OCI-LY3 (cell line): ENCODE data around the gene GCNT2.
"Not testable (repeated sequence)": the region's sequence is repeated elsewhere in the genome, so short reads cannot be mapped to it uniquely, and the experiment has no call there.

Experiments used
- H2AFZ ChIP-seq: fragments of 200-600, 300-600 bp; shearing (Covaris generic); 2 replicates; pipeline ENCODE4 v1.6.0; 2014; ENCODE audit warnings: antibody characterized with exemption, low read depth, low read length
- H3K27ac ChIP-seq: fragments of 200-600, 300-600 bp; sonication (generic); 2 replicates; pipeline ENCODE4 v1.5.1; 2014; ENCODE audit warnings: mild to moderate bottlenecking, low read length, moderate library complexity, mixed read lengths
- H3K27me3 ChIP-seq: fragments of 200-600, 300-600 bp; sonication (generic); 2 replicates; pipeline ENCODE4 v1.6.1; 2014; ENCODE audit warnings: low read depth, low read length, mixed read lengths
- H3K36me3 ChIP-seq: fragments of 200-600, 300-600 bp; sonication (generic); replicated peaks from 2 replicates; pipeline ENCODE3; 2014; ENCODE audit warnings: low read depth, low read length, mixed read lengths
- H3K4me1 ChIP-seq: fragments of 300-600, 200-600 bp; sonication (generic); 2 replicates; pipeline ENCODE4 v1.6.1; 2014; ENCODE audit warnings: low read length, mixed read lengths
- H3K4me2 ChIP-seq: fragments of 200-600, 300-600 bp; sonication (generic); 2 replicates; pipeline ENCODE4 v1.6.1; 2014; ENCODE audit warnings: low read length, mixed read lengths
- H3K4me3 ChIP-seq: fragments of 300-600, 200-600 bp; sonication (generic); 2 replicates; pipeline ENCODE4 v1.5.1; 2014; ENCODE audit warnings: antibody characterized with exemption, mild to moderate bottlenecking, low read length, moderate library complexity
- H3K79me2 ChIP-seq: fragments of 300-600, 200-600 bp; shearing (Covaris generic); 2 replicates; pipeline ENCODE4 v1.6.1; 2014; ENCODE audit warnings: mild to moderate bottlenecking, low read length, mixed read lengths
- H3K9ac ChIP-seq: fragments of 300-600, 200-600 bp; shearing (Covaris generic); 2 replicates; pipeline ENCODE4 v1.6.0; 2014; ENCODE audit warnings: mild to moderate bottlenecking, low read length, moderate library complexity
- H3K9me3 ChIP-seq: fragments of 200-600, 300-600 bp; shearing (Covaris generic); 2 replicates; pipeline ENCODE4 v1.6.1; 2014; ENCODE audit warnings: low read length, mixed read lengths; ENCODE audit not compliant: insufficient read depth
- H4K20me1 ChIP-seq: fragments of 200-600, 300-600 bp; sonication (generic); 2 replicates; pipeline ENCODE4 v1.6.1; 2016; ENCODE audit warnings: low read length, mixed read lengths; ENCODE audit not compliant: insufficient read depth
- CTCF ChIP-seq: fragments of 200-600, 300-600 bp; sonication (generic); IDR thresholded peaks from 2 replicates; pipeline ENCODE4 v1.5.1; 2014; ENCODE audit warnings: antibody characterized with exemption, low read length, low read depth
- EZH2phosphoT487 ChIP-seq: fragments of 200-600 bp; shearing (Covaris generic); IDR thresholded peaks from 2 replicates; pipeline ENCODE4 v1.6.1; 2018; ENCODE audit warnings: antibody characterized with exemption, mixed run types, low read depth

The GCNT2 gene

DNA sequence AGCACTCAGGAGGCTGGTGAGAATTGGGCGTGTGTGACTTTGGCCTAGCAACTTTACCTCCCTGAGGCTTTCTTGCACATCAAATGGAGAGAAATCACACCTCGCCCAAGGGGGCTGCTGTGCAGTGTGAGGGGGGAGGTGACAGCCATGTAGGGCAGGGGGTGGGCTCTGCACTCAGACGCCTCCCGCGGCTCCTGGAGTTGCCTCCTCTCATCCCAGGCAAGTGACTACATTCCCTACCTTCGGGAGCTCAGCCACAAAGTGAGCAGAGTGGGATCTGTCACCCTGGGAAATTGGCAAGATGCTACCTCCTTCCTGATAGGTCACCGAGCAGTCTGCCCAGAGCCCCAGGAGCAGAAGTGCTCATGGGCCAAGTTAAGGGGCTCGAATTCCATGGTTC is 56.0 kb downstream of the GCNT2 start:
- Histone ChIP-seq H3K4me1 (peaks cover 7% of the 10 kb centered on the region), H3K27me3 (no peaks in the 10 kb centered on the region), H3K27ac (no peak overlapping the region), H3K79me2 (peaks cover 20% of the 10 kb centered on the region), H3K4me3 (no peak overlapping the region), H3K9me3 (no peaks in the 10 kb centered on the region), H3K9ac (no peak overlapping the region), H3K36me3 (no peaks in the 10 kb centered on the region), H3K4me2 (no peak overlapping the region), H2AFZ (no peak overlapping the region), H4K20me1 (peaks cover 22% of the 10 kb centered on the region; the same call in 1 of the 2 replicates)
- TF ChIP-seq CTCF (no peak), EZH2phosphoT487 (no peak)

DNA sequence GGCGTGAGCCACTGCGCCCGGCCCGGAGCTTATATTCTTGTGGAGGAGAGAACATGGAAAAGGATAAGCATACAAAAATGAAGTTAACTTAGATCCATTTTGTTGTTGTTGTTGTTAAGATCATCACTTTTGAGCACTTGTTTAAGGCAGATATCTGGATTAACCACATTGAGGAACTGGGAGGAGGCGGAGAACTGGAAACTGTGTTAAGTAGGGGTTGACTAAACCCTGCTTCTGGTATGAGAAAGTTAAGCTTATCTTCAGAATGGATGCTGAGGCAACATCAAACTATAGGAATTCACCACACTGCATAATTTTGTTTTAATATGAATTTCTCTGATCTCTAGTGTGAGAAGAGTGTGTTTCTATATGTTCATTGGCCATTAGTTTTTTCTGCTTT is 57.6 kb downstream of the GCNT2 start:
- Histone ChIP-seq H3K79me2 (peaks cover 18% of the 10 kb centered on the region), H3K36me3 (no peaks in the 10 kb centered on the region)

GRCh38 chr6:10579803-10580202 is 58.7 kb downstream of the GCNT2 start:
- Histone ChIP-seq H3K36me3 (no peaks in the 10 kb centered on the region), H3K79me2 (peaks cover 14% of the 10 kb centered on the region; the same call in 1 of the 2 replicates), H3K9me3 (no peaks in the 10 kb centered on the region), H2AFZ (no peak overlapping the region), H3K4me3 (no peak overlapping the region), H3K4me2 (no peak overlapping the region), H3K27me3 (no peaks in the 10 kb centered on the region), H3K27ac (no peak overlapping the region), H3K4me1 (peaks cover 7% of the 10 kb centered on the region), H4K20me1 (peaks cover 7% of the 10 kb centered on the region), H3K9ac (no peak overlapping the region)
- no peak for TF ChIP-seq EZH2phosphoT487
- TF ChIP-seq CTCF = no peak

More for the DNA sequence above, 57.6 kb downstream of the GCNT2 start:
- H3K27ac ChIP-seq = no peak overlapping the region
- no peak overlapping the region for H2AFZ ChIP-seq
- peaks cover 15% of the 10 kb centered on the region for H4K20me1 ChIP-seq
- H3K4me2 ChIP-seq = no peak overlapping the region; the same call in 1 of the 2 replicates
- no peak overlapping the region for H3K4me3 ChIP-seq
- no peaks in the 10 kb centered on the region for H3K9me3 ChIP-seq
- H3K9ac ChIP-seq = no peak overlapping the region
- H3K27me3 ChIP-seq = no peaks in the 10 kb centered on the region
- H3K4me1 ChIP-seq = peaks cover 7% of the 10 kb centered on the region
- no peak for TF ChIP-seq CTCF
- TF ChIP-seq EZH2phosphoT487 = no peak

DNA sequence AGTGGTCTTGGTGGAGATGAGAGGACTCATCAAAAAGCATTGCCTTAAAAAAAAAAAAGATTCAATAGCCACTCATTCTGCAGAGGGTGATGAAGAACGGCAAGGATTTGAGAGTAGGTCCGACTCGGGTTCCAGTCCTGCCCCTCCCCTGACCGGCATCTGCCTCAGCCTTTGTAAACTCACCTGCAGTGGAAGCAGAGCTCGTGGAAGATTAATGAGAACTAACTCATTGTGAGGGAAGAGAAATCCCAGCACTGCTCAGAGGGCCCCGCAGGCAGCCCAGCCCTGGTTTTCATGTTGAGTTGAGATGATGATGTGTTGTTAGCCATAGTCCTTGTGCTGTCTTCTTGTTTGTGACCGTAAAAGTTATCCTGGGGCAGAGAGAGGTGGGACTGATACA is 59.4 kb downstream of the GCNT2 start:
- no peak overlapping the region for H2AFZ ChIP-seq

DNA sequence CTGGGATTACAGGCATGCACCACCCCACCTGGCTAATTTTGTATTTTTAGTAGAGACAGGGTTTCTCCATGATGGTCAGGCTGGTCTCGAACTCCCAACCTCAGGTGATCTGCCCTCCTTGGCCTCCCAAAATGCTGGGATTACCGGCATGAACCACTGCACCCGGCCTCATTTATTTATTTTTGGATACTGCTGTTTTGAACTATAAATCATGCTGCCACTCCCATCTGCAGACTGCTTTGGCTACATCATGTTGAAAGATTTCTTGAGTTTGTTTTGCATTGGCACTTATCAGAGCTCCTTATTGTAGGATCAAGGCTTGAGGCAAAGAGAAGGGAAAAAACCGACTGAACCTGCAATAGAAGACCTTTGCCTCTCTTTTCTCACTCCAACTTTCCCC is 60.3 kb downstream of the GCNT2 start:
- not testable (repeated sequence) for H3K36me3 ChIP-seq, H3K9me3 ChIP-seq, H3K9ac ChIP-seq, H3K4me2 ChIP-seq, H3K27me3 ChIP-seq, H3K27ac ChIP-seq, H3K4me3 ChIP-seq, H3K4me1 ChIP-seq, H2AFZ ChIP-seq
- peaks cover 11% of the 10 kb centered on the region for H4K20me1 ChIP-seq
- H3K79me2 ChIP-seq = peaks cover 17% of the 10 kb centered on the region; the same call in 1 of the 2 replicates

More for the DNA sequence above, 59.4 kb downstream of the GCNT2 start:
- Histone ChIP-seq H3K27ac (no peak overlapping the region), H3K36me3 (no peaks in the 10 kb centered on the region), H3K9me3 (no peaks in the 10 kb centered on the region), H3K27me3 (no peaks in the 10 kb centered on the region), H4K20me1 (peaks cover 7% of the 10 kb centered on the region), H3K4me2 (no peak overlapping the region), H3K4me3 (no peak overlapping the region), H3K9ac (no peak overlapping the region), H3K79me2 (peaks cover 15% of the 10 kb centered on the region; the same call in 1 of the 2 replicates), H3K4me1 (peaks cover 7% of the 10 kb centered on the region)
- TF ChIP-seq CTCF = no peak
- TF ChIP-seq EZH2phosphoT487 = no peak
